Hematopoietic multipotent progenitor cell (in vitro differentiated cells): ENCODE data around the gene AGR3. TPM values are rescaled to one million over a fixed set of nuclear protein-coding genes. Genes with fewer than 3 reads are reported as not detected.

Experiments used
- DNase-seq, 3 donors: peaks; one replicate each; pipeline ENCODE4 v3.0.0-alpha.2; 2011 to 2015; ENCODE audit warnings: low read depth in 2 of 3, low spot score in 2 of 3
- small RNA-seq: library from RNA; depleted of rRNA; stranded (forward); fragments of <200 nt; gene quantifications from one replicate; pipeline ENCODE3, GENCODE V24; 2012
- total RNA-seq: library from RNA; depleted of rRNA; stranded (reverse); fragments of >200 nt; gene quantifications from one replicate; pipeline ENCODE4 v1.2.3, GENCODE V29; 2012

Gene AGR3
- total RNA-seq, 1 donor: not detected

DNA sequence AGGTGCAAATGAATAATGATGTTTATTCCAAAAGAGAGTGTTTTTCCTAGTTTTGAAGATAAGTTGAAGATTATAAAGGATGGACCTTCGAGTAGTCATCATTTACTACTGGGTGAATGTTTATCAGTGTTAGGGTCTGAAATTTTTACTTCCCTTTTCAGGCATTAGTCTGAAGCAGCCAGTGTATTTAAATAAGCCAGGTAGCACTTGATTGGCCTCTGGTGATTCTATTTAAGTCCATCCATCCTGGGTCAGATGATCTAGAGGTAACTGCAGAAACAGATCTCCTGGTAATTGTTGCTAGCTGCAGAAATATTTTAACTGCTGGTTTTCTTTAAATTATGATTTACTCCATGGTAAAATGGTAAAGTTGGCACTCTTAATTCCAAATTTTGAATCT, 42.9 kb downstream of the AGR3 start:
- no peak for DNase-seq

DNA sequence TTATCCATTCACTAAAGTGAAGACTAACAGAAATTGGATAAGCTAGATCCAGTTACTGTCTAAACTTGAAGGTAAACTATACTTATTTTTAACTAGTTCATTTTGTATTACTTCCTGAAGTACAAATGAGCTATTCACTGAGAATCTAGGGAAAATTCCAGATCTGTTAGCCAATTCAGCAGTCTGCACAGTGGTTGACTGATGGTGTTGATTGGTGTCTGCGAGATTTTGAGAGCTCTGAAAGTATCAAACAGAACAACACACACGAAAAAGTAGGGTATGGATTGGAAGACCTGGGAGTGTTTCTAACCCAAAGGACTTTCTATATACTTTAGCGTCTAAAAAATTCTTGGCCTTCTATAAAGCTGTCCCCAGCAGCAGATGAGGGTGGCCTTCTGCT, 43.4 kb downstream of the AGR3 start:
- DNase-seq: no peak

DNA sequence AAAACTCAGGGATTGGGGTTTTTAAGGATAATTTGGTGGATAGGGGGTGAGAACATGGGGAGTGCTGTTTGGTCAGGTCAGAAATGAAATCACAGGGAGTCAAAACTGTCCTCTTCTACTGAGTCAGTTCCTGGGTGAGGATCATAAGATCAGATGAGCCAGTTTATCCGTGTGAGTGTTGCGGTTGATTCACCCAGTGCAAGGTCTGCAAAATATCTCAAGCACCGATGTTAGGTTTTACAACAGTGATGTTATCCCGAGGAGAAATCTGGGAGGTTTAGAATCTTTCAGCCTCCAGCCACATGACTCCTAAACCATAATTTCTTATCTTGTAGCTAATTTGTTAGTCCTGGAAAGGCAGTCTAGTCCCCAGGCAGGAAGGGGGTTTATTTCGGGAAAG, 45.3 kb downstream of the AGR3 start:
- DNase-seq: no peak

GRCh38 chr7:16833373-16833772, 48.4 kb downstream of the AGR3 start:
- no peak for DNase-seq

- DNase-seq: no peak
Measured at GRCh38 chr7:16826060-16826459, 55.7 kb downstream of the AGR3 start.

- DNase-seq: no peak
Measured at GRCh38 chr7:16822029-16822428, 59.8 kb downstream of the AGR3 start.

GRCh38 chr7:16818732-16819131, 63.1 kb downstream of the AGR3 start:
- no peak for DNase-seq

DNA sequence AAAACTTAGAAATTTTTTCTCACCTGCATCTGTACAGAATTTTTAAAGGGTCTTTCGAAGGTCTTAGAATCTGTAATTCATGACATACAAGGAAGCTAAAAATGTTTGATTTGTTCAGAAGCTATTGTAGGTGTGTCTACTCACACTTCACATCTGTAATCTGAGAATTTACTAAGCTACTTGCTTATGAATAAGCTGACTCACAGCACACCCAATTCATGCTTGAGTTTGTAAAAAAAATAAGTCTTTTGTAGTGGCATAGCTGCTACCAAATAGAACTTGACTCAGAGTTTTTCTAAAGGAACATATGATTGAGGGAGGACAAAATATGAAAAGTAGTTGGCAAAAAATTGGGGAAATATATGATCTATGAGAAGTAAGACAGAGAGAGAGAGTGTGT, 64.2 kb downstream of the AGR3 start:
- DNase-seq: peak in 1 of 3 donors; percentile 26

- DNase-seq: peak in 1 of 3 donors; percentile 49
Measured at GRCh38 chr7:16816824-16817223, 65.0 kb downstream of the AGR3 start.

- no peak for DNase-seq
Measured at GRCh38 chr7:16815001-16815400, 66.8 kb downstream of the AGR3 start.

DNA sequence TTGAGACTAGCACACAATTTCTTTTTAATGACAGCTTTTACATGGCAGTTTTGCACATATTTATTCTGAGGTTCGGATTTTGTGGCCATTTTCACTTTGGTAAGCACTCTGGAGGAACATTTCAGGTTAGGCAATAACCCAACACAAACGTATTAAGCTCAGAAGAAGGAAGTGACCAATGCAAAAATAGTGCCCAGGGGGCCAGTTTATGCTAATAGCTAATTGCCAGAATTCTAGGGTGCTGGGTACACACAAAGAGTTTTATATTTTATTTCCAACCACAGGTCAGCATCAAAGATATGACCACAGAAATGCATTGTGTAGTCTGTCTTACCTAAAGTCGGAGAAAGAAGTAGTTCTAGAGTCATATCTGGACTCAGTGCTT, 68.6 kb downstream of the AGR3 start:
- no peak for DNase-seq

DNA sequence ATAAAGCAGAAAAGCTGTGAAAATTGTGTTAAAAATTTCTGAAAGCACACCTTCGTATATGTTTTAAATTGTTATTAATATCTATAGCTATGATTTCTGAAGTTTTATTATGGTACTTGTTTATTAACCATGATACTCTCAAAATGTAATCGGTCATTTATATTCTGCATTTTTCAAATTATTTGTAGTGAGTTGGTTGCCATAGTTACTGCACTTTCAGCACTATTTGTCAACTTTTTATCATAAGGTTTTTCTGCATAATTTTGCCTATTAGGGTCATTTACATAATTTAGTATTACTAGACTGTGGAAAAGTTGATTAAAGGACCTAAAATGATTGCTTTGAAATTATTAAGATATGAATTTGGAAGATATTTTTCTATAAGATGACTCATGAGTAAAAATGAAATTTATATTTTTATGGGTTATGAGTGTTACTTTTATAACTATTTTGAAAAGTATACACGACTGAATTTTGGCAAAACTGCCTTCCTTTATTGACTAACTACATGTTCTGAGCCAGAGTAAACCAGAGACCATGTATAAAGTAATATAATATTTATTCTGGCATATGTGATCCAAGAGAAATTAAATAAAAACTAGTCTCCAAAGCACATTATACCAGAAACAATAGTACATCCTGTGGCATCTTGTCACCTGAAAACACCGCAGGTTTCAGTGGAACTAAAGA, 69.1 kb downstream of the AGR3 start:
- DNase-seq: no peak

GRCh38 chr7:16811551-16811950, 70.2 kb downstream of the AGR3 start:
- no peak for DNase-seq

DNA sequence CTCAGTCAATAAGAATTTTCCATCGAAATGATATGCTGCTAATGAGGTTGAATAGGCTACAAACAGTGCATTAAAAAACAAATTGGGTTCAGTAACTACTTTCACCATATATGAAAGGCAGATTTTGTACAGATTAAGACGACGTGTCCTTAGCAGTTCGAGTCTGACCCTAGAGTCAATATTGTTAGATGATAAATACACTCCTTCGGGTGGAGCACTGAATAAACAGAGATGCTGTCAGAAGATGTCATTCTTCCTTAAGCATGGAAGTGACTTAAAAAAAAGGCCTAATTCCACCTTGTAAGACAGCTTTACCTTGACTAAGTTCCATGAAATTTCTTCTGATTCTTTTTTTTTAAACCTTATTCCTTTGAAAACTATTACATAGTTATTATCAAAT, 71.2 kb downstream of the AGR3 start:
- DNase-seq: no peak

GRCh38 chr7:16810112-16810511, 71.7 kb downstream of the AGR3 start:
- DNase-seq: no peak

Small RNA genes within 50 kb of the gene (small RNA-seq; reads per million reads assigned to genes)
- not detected for gene AC098592.2

Other genes with a start within 250 kb of the AGR3 start
- 13.7 TPM for gene ANKMY2, start 236.2 kb downstream of the AGR3 start, total RNA-seq
- gene BZW2, start 235.8 kb downstream of the AGR3 start, total RNA-seq: 42.3 TPM
- 8.3 TPM for gene TSPAN13, start 128.2 kb downstream of the AGR3 start, total RNA-seq
- gene AGR2, start 77.0 kb downstream of the AGR3 start, total RNA-seq: 0.27 TPM